ENCODE results near the gene SRSF5. TPM values are rescaled to one million over a fixed set of nuclear protein-coding genes. Genes with fewer than 3 reads are reported as not detected.

The SRSF5 gene
- polyA plus RNA-seq, 3 donors = 410 to 554 (median 502) TPM

DNA sequence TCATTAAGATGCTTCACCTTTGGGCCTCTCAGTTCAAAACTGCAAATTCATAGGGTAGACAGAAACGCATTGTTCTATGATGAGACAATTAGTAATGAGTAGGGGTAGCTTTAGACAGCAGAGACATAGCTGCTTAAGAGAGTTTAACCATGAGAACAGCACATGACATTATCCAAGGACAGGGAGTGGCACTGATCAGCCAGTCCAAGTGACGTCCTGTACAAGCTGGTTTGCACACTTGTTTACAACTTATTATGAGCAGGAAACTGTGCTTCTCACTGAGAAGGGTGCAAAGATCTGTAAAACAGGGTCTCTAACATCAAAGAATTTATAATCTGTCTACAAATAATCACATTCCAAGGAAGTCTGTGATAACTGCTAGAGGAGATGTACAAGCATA, 11.2 kb upstream of the SRSF5 start:
- Histone ChIP-seq H3K79me2 (ENCODE audit: insufficient read depth, low read length) (no peaks in the 10 kb centered on the region), H3K4me1 (ENCODE audit: control insufficient read depth in 1 of 2, insufficient read depth in 2 of 2, low read length in 2 of 2) (peaks cover 9 to 12% of the 10 kb centered on the region in 2 donors), H3K4me2 (replicated peaks; ENCODE audit: extremely low read depth, low read length, poor library complexity, severe bottlenecking) (no peak overlapping the region), H2AFZ (ENCODE audit: insufficient read depth, low read depth, low read length, poor library complexity, severe bottlenecking) (no peak overlapping the region), H3K9me3 (replicated peaks in 1 of 2; ENCODE audit: control insufficient read depth in 1 of 2, insufficient read depth in 1 of 2, low read length in 2 of 2) (no peaks in the 10 kb centered on the region), H3K27me3 (ENCODE audit: control insufficient read depth in 2 of 2, insufficient read depth in 2 of 2, low read length in 2 of 2) (no peaks in the 10 kb centered on the region), H3K27ac (ENCODE audit: low read depth in 1 of 2, low read length in 2 of 2) (no peak overlapping the region), H3K9ac (ENCODE audit: insufficient read depth, low read length, poor library complexity, severe bottlenecking) (no peak overlapping the region), H3K36me3 (replicated peaks in 1 of 2; ENCODE audit: control insufficient read depth in 1 of 2, insufficient read depth in 2 of 2, low read length in 2 of 2) (no peaks in the 10 kb centered on the region), H3K4me3 (replicated peaks in 1 of 3; ENCODE audit: low read depth in 2 of 3, low read length in 3 of 3) (no peak overlapping the region), H4K20me1 (ENCODE audit: insufficient read depth, low read length) (no peaks in the 10 kb centered on the region)
- no peak for DNase-seq
- intact Hi-C loops (cut with micrococcal nuclease) = no loop called here
- Mint-ChIP-seq H3K4me1 (peaks cover 25% of the 10 kb centered on the region), H3K27me3 (ENCODE audit: low read depth in 3 of 3) (peaks cover 0 to 4% (median 0%) of the 10 kb centered on the region in 3 donors), H3K9me3 (peaks cover 0 to 7% (median 2%) of the 10 kb centered on the region in 7 donors), H3K27ac (peak overlapping the region in 1 of 7 donors; percentile 11), H3K36me3 (no peaks in the 10 kb centered on the region), H3K4me3 (no peak overlapping the region)
- 100% methylated on average over 1 of the region's 2 CpGs for WGBS (ENCODE audit: insufficient coverage)
- TF ChIP-seq, protein P1, sequence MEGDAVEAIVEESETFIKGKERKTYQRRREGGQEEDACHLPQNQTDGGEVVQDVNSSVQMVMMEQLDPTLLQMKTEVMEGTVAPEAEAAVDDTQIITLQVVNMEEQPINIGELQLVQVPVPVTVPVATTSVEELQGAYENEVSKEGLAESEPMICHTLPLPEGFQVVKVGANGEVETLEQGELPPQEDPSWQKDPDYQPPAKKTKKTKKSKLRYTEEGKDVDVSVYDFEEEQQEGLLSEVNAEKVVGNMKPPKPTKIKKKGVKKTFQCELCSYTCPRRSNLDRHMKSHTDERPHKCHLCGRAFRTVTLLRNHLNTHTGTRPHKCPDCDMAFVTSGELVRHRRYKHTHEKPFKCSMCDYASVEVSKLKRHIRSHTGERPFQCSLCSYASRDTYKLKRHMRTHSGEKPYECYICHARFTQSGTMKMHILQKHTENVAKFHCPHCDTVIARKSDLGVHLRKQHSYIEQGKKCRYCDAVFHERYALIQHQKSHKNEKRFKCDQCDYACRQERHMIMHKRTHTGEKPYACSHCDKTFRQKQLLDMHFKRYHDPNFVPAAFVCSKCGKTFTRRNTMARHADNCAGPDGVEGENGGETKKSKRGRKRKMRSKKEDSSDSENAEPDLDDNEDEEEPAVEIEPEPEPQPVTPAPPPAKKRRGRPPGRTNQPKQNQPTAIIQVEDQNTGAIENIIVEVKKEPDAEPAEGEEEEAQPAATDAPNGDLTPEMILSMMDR (IDR thresholded peaks at IDR 0.05) = no peak

DNA sequence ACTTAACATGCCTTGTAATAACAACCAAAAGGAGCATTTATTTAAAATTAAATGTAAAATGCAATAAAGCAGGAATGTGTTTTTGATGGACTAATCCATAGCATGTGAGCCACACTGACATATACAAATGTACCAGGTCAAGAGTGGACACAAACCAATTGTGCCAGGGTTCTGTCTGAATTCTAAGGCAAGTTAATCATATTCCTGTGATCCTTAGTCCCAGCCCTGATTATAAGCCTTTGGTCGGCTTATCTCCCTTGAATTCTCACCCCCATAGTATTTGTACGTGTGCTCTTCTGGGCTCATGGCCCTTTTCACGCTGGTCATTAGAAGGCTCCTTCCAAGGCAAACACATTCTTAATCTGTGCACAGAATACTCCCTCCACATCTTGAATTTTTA, 10.6 kb upstream of the SRSF5 start:
- Histone ChIP-seq H3K79me2 (ENCODE audit: insufficient read depth, low read length) (no peaks in the 10 kb centered on the region), H3K4me1 (ENCODE audit: control insufficient read depth in 1 of 2, insufficient read depth in 2 of 2, low read length in 2 of 2) (peaks cover 11 to 15% of the 10 kb centered on the region in 2 donors), H3K9me3 (replicated peaks in 1 of 2; ENCODE audit: control insufficient read depth in 1 of 2, insufficient read depth in 1 of 2, low read length in 2 of 2) (no peaks in the 10 kb centered on the region), H3K4me3 (replicated peaks in 1 of 3; ENCODE audit: low read depth in 2 of 3, low read length in 3 of 3) (no peak overlapping the region), H2AFZ (ENCODE audit: insufficient read depth, low read depth, low read length, poor library complexity, severe bottlenecking) (no peak overlapping the region), H3K4me2 (replicated peaks; ENCODE audit: extremely low read depth, low read length, poor library complexity, severe bottlenecking) (no peak overlapping the region), H3K27me3 (ENCODE audit: control insufficient read depth in 2 of 2, insufficient read depth in 2 of 2, low read length in 2 of 2) (no peaks in the 10 kb centered on the region), H3K27ac (ENCODE audit: low read depth in 1 of 2, low read length in 2 of 2) (no peak overlapping the region), H4K20me1 (ENCODE audit: insufficient read depth, low read length) (no peaks in the 10 kb centered on the region), H3K9ac (ENCODE audit: insufficient read depth, low read length, poor library complexity, severe bottlenecking) (no peak overlapping the region), H3K36me3 (replicated peaks in 1 of 2; ENCODE audit: control insufficient read depth in 1 of 2, insufficient read depth in 2 of 2, low read length in 2 of 2) (no peaks in the 10 kb centered on the region)
- Mint-ChIP-seq H3K4me1 (peaks cover 29% of the 10 kb centered on the region), H3K36me3 (no peaks in the 10 kb centered on the region), H3K27ac (no peak overlapping the region), H3K4me3 (no peak overlapping the region), H3K27me3 (ENCODE audit: low read depth in 3 of 3) (peaks cover 0 to 4% (median 0%) of the 10 kb centered on the region in 3 donors), H3K9me3 (peaks cover 0 to 13% (median 2%) of the 10 kb centered on the region in 7 donors)
- intact Hi-C loops (cut with micrococcal nuclease) = no loop called here
- TF ChIP-seq, protein P1 (IDR thresholded peaks at IDR 0.05) = no peak
- 73% methylated on average over 3 of the region's 3 CpGs for WGBS (ENCODE audit: insufficient coverage)
- no peak for DNase-seq

Data from CD14-positive monocyte (primary cell).